SK-N-SH treated with all-trans-retinoic acid at 6 μM for 48 hours (cell line): ENCODE measurements around the gene DHODH.

ENCODE experiments used
- ESRRG ChIP-seq: fragments of 250-450 bp; sonication (Bioruptor Pico); IDR thresholded peaks from 2 replicates; pipeline ENCODE4 v1.6.1; 2021; ENCODE audit warnings: mild to moderate bottlenecking
- GLIS3 ChIP-seq: fragments of 250-450 bp; sonication (Bioruptor Pico); IDR thresholded peaks from 2 replicates; pipeline ENCODE4 v1.5.0; 2020; ENCODE audit warnings: mild to moderate bottlenecking, moderate library complexity
- OSR1 ChIP-seq: fragments of 250-450 bp; sonication (Bioruptor Pico); IDR thresholded peaks from 2 replicates; pipeline ENCODE4 v1.8.0; 2022; ENCODE audit warnings: moderate library complexity, mild to moderate bottlenecking, inconsistent platforms
- SNAI2 ChIP-seq: fragments of 250-450 bp; sonication (Bioruptor Pico); IDR thresholded peaks from 2 replicates; pipeline ENCODE4 v1.5.0; 2020; ENCODE audit warnings: mild to moderate bottlenecking, moderate library complexity
- TCF4 ChIP-seq: fragments of 250-450 bp; sonication (Bioruptor Pico); IDR thresholded peaks from 2 replicates; pipeline ENCODE4 v1.8.0; 2021; ENCODE audit warnings: mild to moderate bottlenecking, moderate library complexity, borderline replicate concordance
- ZFP30 ChIP-seq: fragments of 450-650 bp; formaldehyde crosslinking; IDR thresholded peaks from 2 replicates; pipeline ENCODE4 v1.5.0; 2022; ENCODE audit warnings: mild to moderate bottlenecking, moderate library complexity
- ZNF565 ChIP-seq: fragments of 450-650 bp; formaldehyde crosslinking; conservative IDR thresholded peaks from 2 replicates; pipeline ENCODE4 v1.5.0; 2020; ENCODE audit warnings: low read depth, mild to moderate bottlenecking, moderate library complexity
- TF ChIP-seq, protein P1 (sequence below): fragments of 250-450 bp; sonication (Bioruptor Pico); IDR thresholded peaks from 2 replicates; pipeline ENCODE4 v1.5.1; 2021; ENCODE audit warnings: mild to moderate bottlenecking, moderate library complexity

DNA sequence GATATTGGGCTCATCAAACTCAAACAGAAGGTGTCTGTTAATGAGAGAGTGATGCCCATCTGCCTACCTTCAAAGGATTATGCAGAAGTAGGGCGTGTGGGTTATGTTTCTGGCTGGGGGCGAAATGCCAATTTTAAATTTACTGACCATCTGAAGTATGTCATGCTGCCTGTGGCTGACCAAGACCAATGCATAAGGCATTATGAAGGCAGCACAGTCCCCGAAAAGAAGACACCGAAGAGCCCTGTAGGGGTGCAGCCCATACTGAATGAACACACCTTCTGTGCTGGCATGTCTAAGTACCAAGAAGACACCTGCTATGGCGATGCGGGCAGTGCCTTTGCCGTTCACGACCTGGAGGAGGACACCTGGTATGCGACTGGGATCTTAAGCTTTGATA lies 51.9 kb downstream of the DHODH start:
- no peak for TF ChIP-seq ZNF565
- TF ChIP-seq, protein P1, sequence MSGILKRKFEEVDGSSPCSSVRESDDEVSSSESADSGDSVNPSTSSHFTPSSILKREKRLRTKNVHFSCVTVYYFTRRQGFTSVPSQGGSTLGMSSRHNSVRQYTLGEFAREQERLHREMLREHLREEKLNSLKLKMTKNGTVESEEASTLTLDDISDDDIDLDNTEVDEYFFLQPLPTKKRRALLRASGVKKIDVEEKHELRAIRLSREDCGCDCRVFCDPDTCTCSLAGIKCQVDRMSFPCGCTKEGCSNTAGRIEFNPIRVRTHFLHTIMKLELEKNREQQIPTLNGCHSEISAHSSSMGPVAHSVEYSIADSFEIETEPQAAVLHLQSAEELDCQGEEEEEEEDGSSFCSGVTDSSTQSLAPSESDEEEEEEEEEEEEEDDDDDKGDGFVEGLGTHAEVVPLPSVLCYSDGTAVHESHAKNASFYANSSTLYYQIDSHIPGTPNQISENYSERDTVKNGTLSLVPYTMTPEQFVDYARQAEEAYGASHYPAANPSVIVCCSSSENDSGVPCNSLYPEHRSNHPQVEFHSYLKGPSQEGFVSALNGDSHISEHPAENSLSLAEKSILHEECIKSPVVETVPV, result no peak
- TF ChIP-seq SNAI2 (CRISPR knock-in tag), result no peak
- no peak for TF ChIP-seq OSR1
- no peak for TF ChIP-seq ESRRG (CRISPR knock-in tag)
- no peak for TF ChIP-seq TCF4 (CRISPR knock-in tag)
- no peak for TF ChIP-seq ZFP30 (CRISPR knock-in tag)
- TF ChIP-seq GLIS3 (CRISPR knock-in tag), result no peak
